GM23338 (cell line): Measurements from ENCODE around the gene SNCB. TPM values are rescaled to one million over a fixed set of nuclear protein-coding genes. Genes with fewer than 3 reads are reported as not detected.

Source experiments
- ATAC-seq: fragments of 200-7000 bp; cut with Tn5 transposase; 3 replicates; pipeline ENCODE4 v1.9.1; 2020
- DNase-seq: peaks from one replicate; pipeline ENCODE4 v3.0.0-alpha.2; 2015; ENCODE audit warnings: low spot score
- H2AFZ ChIP-seq: fragments of 200-600 bp; sonication (generic); 2 replicates; pipeline ENCODE4 v1.8.0; 2016; ENCODE audit warnings: antibody characterized with exemption, mild to moderate bottlenecking, moderate library complexity
- H3F3A ChIP-seq: fragments of 200-600 bp; sonication (generic); replicated peaks from 2 replicates; pipeline ENCODE4 v1.8.0; 2017; ENCODE audit warnings: antibody characterized with exemption, mixed run types, low read depth
- H3K27ac ChIP-seq: fragments of 200-600 bp; sonication (generic); 2 replicates; pipeline ENCODE4 v1.6.1; 2016; ENCODE audit warnings: low read depth
- H3K27me3 ChIP-seq: fragments of 200-600 bp; sonication (generic); 2 replicates; pipeline ENCODE4 v1.8.0; 2016; ENCODE audit warnings: mild to moderate bottlenecking, mixed run types, moderate library complexity; ENCODE audit not compliant: insufficient read depth
- H3K36me3 ChIP-seq: fragments of 200-600 bp; sonication (generic); 2 replicates; pipeline ENCODE4 v1.8.0; 2016; ENCODE audit warnings: mild to moderate bottlenecking; ENCODE audit not compliant: insufficient read depth
- H3K4me1 ChIP-seq: fragments of 200-600 bp; sonication (generic); 2 replicates; pipeline ENCODE4 v1.8.0; 2016; ENCODE audit warnings: mild to moderate bottlenecking, moderate library complexity; ENCODE audit not compliant: insufficient read depth
- H3K4me2 ChIP-seq: fragments of 200-600 bp; sonication (generic); 2 replicates; pipeline ENCODE4 v1.7.1; 2017; ENCODE audit warnings: mixed run types
- H3K4me3 ChIP-seq: fragments of 200-600 bp; sonication (generic); 2 replicates; pipeline ENCODE4 v1.6.1; 2016; ENCODE audit warnings: mixed run types
- H3K79me2 ChIP-seq: fragments of 200-600 bp; sonication (generic); replicated peaks from 2 replicates; pipeline ENCODE4 v1.8.0; 2017; ENCODE audit warnings: mild to moderate bottlenecking; ENCODE audit not compliant: insufficient read depth
- H3K9me2 ChIP-seq: fragments of 200-600 bp; sonication (generic); 2 replicates; pipeline ENCODE4 v1.8.0; 2017; ENCODE audit not compliant: insufficient read depth
- H4K20me1 ChIP-seq: fragments of 200-600 bp; sonication (generic); replicated peaks from 2 replicates; pipeline ENCODE4 v1.8.0; 2017; ENCODE audit warnings: mild to moderate bottlenecking; ENCODE audit not compliant: insufficient read depth
- H3K27ac Mint-ChIP-seq: 2 replicates; pipeline ENCODE4 v1.8.0; 2020; ENCODE audit warnings: inconsistent platforms, mild to moderate bottlenecking, moderate library complexity, mixed read lengths
- H3K27me3 Mint-ChIP-seq: 3 replicates; pipeline ENCODE4 v1.8.0; 2022; ENCODE audit warnings: low read depth, mild to moderate bottlenecking, moderate library complexity, mixed read lengths, inconsistent platforms; ENCODE audit not compliant: insufficient read depth, poor library complexity
- H3K36me3 Mint-ChIP-seq: 3 replicates; pipeline ENCODE4 v1.8.0; 2021; ENCODE audit warnings: low read depth, mild to moderate bottlenecking, inconsistent platforms, moderate library complexity, mixed read lengths
- H3K4me1 Mint-ChIP-seq: 3 replicates; pipeline ENCODE4 v1.8.0; 2020; ENCODE audit warnings: mild to moderate bottlenecking, inconsistent platforms, mixed read lengths
- H3K4me3 Mint-ChIP-seq: 3 replicates; pipeline ENCODE4 v1.8.0; 2021; ENCODE audit warnings: moderate library complexity, mild to moderate bottlenecking, inconsistent platforms, mixed read lengths
- H3K9me3 Mint-ChIP-seq: 3 replicates; pipeline ENCODE4 v1.8.0; 2020; ENCODE audit warnings: moderate library complexity, mild to moderate bottlenecking, inconsistent platforms, mixed read lengths
- CREB1 ChIP-seq: fragments of 250-450 bp; sonication (Bioruptor Pico); IDR thresholded peaks from 2 replicates; pipeline ENCODE4 v1.5.0; 2020; ENCODE audit warnings: low read depth, mild to moderate bottlenecking, moderate library complexity
- EZH2phosphoT487 ChIP-seq: fragments of 200-600 bp; sonication (generic); IDR thresholded peaks from one replicate; pipeline ENCODE4 v1.8.1; 2018; ENCODE audit warnings: antibody characterized with exemption; ENCODE audit not compliant: unreplicated experiment
- JUNB ChIP-seq: IDR thresholded peaks from one replicate; pipeline ENCODE4 v1.6.1; 2016; ENCODE audit warnings: antibody characterized with exemption; ENCODE audit not compliant: unreplicated experiment
- POLR2AphosphoS5 ChIP-seq: IDR thresholded peaks from 2 replicates; pipeline ENCODE4 v1.6.1; 2016; ENCODE audit warnings: antibody characterized with exemption, low read depth
- STAT1 ChIP-seq: IDR thresholded peaks from one replicate; pipeline ENCODE4 v1.6.1; 2016; ENCODE audit warnings: antibody characterized with exemption; ENCODE audit not compliant: unreplicated experiment
- ZNF331 ChIP-seq: fragments of 250-450 bp; sonication (Bioruptor Pico); IDR thresholded peaks from 2 replicates; pipeline ENCODE4 v1.5.0; 2020; ENCODE audit warnings: low read depth, mild to moderate bottlenecking, moderate library complexity
- polyA plus RNA-seq: library from polyadenylated mRNA; unstranded; fragments of >200 nt; fragmentation: Nextera tagmentation; extraction: Ambion mirVana; gene quantifications from 2 replicates; pipeline ENCODE4 v1.2.1, GENCODE V29; 2016
- total RNA-seq: library from RNA; depleted of rRNA; stranded (reverse); fragments of >200 nt; shearing (Covaris generic); gene quantifications from 2 replicates; pipeline ENCODE4 v1.2.3, GENCODE V29; 2014
- TF ChIP-seq, protein P1 (sequence below): fragments of 250-450 bp; sonication (Bioruptor Pico); IDR thresholded peaks from 2 replicates; pipeline ENCODE4 v1.5.0; 2020; ENCODE audit warnings: mild to moderate bottlenecking, moderate library complexity
- TF ChIP-seq, protein P2 (sequence below): IDR thresholded peaks from one replicate; pipeline ENCODE4 v1.6.1; 2018; ENCODE audit warnings: antibody characterized with exemption; ENCODE audit not compliant: unreplicated experiment

Gene SNCB
- total and polyA plus RNA-seq, 2 experiments from 2014 or later = 3.6 to 13.5 TPM

DNA sequence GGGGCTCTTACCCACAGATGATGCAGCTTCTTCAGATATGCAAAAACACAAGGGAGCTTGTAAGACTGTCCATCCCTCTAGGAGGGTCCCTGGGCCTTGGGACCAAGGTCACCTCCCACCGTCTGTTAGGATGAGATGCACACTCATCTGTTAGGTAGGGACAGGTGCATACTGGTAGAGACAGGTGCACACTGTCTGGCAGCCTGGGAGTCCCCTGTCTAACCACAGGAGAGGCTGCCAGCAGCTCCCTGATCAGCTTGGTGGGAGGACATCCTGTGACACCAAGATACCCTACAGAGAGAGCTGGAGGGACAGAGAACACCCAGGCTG is 30.2 kb upstream of the SNCB start:
- H3K4me3 ChIP-seq = no peak overlapping the region
- no peaks in the 10 kb centered on the region; the same call in 1 of the 2 replicates for H3K4me1 ChIP-seq
- no peak for DNase-seq
- 0 out of 2 replicates have a peak, but pooled peaks cover 6% of the 10 kb centered on the region for H3F3A ChIP-seq
- no peaks in the 10 kb centered on the region for H3K36me3 Mint-ChIP-seq
- no peak overlapping the region for H3K27ac Mint-ChIP-seq
- H3K27ac ChIP-seq = no peak overlapping the region
- no peak for ATAC-seq
- no peak overlapping the region for H3K4me3 Mint-ChIP-seq
- peaks cover 16% of the 10 kb centered on the region for H3K4me1 Mint-ChIP-seq
- H3K79me2 ChIP-seq = no peaks in the 10 kb centered on the region
- H3K27me3 Mint-ChIP-seq = peaks cover 6% of the 10 kb centered on the region
- no peaks in the 10 kb centered on the region for H3K36me3 ChIP-seq
- no peak overlapping the region for H3K4me2 ChIP-seq
- no peak overlapping the region for H2AFZ ChIP-seq
- no peaks in the 10 kb centered on the region for H4K20me1 ChIP-seq
- H3K9me2 ChIP-seq = no peaks in the 10 kb centered on the region
- no peak for TF ChIP-seq POLR2AphosphoS5
- TF ChIP-seq CREB1 = no peak
- TF ChIP-seq, protein P1, sequence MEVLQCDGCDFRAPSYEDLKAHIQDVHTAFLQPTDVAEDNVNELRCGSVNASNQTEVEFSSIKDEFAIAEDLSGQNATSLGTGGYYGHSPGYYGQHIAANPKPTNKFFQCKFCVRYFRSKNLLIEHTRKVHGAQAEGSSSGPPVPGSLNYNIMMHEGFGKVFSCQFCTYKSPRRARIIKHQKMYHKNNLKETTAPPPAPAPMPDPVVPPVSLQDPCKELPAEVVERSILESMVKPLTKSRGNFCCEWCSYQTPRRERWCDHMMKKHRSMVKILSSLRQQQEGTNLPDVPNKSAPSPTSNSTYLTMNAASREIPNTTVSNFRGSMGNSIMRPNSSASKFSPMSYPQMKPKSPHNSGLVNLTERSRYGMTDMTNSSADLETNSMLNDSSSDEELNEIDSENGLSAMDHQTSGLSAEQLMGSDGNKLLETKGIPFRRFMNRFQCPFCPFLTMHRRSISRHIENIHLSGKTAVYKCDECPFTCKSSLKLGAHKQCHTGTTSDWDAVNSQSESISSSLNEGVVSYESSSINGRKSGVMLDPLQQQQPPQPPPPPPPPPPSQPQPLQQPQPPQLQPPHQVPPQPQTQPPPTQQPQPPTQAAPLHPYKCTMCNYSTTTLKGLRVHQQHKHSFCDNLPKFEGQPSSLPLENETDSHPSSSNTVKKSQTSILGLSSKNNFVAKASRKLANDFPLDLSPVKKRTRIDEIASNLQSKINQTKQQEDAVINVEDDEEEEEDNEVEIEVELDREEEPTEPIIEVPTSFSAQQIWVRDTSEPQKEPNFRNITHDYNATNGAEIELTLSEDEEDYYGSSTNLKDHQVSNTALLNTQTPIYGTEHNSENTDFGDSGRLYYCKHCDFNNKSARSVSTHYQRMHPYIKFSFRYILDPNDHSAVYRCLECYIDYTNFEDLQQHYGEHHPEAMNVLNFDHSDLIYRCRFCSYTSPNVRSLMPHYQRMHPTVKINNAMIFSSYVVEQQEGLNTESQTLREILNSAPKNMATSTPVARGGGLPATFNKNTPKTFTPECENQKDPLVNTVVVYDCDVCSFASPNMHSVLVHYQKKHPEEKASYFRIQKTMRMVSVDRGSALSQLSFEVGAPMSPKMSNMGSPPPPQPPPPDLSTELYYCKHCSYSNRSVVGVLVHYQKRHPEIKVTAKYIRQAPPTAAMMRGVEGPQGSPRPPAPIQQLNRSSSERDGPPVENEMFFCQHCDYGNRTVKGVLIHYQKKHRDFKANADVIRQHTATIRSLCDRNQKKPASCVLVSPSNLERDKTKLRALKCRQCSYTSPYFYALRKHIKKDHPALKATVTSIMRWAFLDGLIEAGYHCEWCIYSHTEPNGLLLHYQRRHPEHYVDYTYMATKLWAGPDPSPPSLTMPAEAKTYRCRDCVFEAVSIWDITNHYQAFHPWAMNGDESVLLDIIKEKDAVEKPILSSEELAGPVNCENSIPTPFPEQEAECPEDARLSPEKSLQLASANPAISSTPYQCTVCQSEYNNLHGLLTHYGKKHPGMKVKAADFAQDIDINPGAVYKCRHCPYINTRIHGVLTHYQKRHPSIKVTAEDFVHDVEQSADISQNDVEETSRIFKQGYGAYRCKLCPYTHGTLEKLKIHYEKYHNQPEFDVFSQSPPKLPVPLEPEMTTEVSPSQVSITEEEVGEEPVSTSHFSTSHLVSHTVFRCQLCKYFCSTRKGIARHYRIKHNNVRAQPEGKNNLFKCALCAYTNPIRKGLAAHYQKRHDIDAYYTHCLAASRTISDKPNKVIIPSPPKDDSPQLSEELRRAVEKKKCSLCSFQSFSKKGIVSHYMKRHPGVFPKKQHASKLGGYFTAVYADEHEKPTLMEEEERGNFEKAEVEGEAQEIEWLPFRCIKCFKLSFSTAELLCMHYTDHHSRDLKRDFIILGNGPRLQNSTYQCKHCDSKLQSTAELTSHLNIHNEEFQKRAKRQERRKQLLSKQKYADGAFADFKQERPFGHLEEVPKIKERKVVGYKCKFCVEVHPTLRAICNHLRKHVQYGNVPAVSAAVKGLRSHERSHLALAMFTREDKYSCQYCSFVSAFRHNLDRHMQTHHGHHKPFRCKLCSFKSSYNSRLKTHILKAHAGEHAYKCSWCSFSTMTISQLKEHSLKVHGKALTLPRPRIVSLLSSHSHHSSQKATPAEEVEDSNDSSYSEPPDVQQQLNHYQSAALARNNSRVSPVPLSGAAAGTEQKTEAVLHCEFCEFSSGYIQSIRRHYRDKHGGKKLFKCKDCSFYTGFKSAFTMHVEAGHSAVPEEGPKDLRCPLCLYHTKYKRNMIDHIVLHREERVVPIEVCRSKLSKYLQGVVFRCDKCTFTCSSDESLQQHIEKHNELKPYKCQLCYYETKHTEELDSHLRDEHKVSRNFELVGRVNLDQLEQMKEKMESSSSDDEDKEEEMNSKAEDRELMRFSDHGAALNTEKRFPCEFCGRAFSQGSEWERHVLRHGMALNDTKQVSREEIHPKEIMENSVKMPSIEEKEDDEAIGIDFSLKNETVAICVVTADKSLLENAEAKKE (CRISPR knock-in tag) = no peak
- TF ChIP-seq STAT1 = no peak
- no peak for TF ChIP-seq EZH2phosphoT487
- no peak for TF ChIP-seq ZNF331 (CRISPR knock-in tag)
- no peak for TF ChIP-seq JUNB
- TF ChIP-seq, protein P2, sequence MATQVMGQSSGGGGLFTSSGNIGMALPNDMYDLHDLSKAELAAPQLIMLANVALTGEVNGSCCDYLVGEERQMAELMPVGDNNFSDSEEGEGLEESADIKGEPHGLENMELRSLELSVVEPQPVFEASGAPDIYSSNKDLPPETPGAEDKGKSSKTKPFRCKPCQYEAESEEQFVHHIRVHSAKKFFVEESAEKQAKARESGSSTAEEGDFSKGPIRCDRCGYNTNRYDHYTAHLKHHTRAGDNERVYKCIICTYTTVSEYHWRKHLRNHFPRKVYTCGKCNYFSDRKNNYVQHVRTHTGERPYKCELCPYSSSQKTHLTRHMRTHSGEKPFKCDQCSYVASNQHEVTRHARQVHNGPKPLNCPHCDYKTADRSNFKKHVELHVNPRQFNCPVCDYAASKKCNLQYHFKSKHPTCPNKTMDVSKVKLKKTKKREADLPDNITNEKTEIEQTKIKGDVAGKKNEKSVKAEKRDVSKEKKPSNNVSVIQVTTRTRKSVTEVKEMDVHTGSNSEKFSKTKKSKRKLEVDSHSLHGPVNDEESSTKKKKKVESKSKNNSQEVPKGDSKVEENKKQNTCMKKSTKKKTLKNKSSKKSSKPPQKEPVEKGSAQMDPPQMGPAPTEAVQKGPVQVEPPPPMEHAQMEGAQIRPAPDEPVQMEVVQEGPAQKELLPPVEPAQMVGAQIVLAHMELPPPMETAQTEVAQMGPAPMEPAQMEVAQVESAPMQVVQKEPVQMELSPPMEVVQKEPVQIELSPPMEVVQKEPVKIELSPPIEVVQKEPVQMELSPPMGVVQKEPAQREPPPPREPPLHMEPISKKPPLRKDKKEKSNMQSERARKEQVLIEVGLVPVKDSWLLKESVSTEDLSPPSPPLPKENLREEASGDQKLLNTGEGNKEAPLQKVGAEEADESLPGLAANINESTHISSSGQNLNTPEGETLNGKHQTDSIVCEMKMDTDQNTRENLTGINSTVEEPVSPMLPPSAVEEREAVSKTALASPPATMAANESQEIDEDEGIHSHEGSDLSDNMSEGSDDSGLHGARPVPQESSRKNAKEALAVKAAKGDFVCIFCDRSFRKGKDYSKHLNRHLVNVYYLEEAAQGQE = no peak
- H3K27me3 ChIP-seq = no peaks in the 10 kb centered on the region
- peaks cover 3% of the 10 kb centered on the region; the same call in 1 of the 3 replicates for H3K9me3 Mint-ChIP-seq
